Dendritic cell treated with granulocyte-macrophage colony-stimulating factor and Interleukin-4, amounts not matched to agents 40 ng/mL and 50 ng/mL, for 4 days (primary cell): ENCODE results near the gene MOB3C.

Experiments used
- H3K27ac Mint-ChIP-seq: one replicate; pipeline ENCODE4 v1.8.0; 2022; ENCODE audit warnings: mild to moderate bottlenecking, mixed read lengths
- H3K27me3 Mint-ChIP-seq: one replicate; pipeline ENCODE4 v1.8.0; 2022; ENCODE audit warnings: mild to moderate bottlenecking, mixed read lengths
- H3K36me3 Mint-ChIP-seq: one replicate; pipeline ENCODE4 v1.8.0; 2022; ENCODE audit warnings: low read depth, mixed read lengths
- H3K4me1 Mint-ChIP-seq: one replicate; pipeline ENCODE4 v1.8.0; 2022; ENCODE audit warnings: low read depth, mixed read lengths
- H3K4me3 Mint-ChIP-seq: one replicate; pipeline ENCODE4 v1.8.0; 2022; ENCODE audit warnings: mild to moderate bottlenecking, moderate library complexity, mixed read lengths
- H3K9me3 Mint-ChIP-seq: one replicate; pipeline ENCODE4 v1.8.0; 2022; ENCODE audit warnings: mixed read lengths
- intact Hi-C: fragments of 100-400 bp; cut with micrococcal nuclease; formaldehyde crosslinking; loops from one replicate; pipeline ENCODE4 v1.15.0; 2022

The MOB3C gene

GRCh38 chr1:46568461-46568891 lies 48.1 kb downstream of the MOB3C start:
- no peak overlapping the region for H3K27ac Mint-ChIP-seq
- H3K9me3 Mint-ChIP-seq = no peaks in the 10 kb centered on the region
- H3K4me3 Mint-ChIP-seq = no peak overlapping the region
- peaks cover 100% of the 10 kb centered on the region for H3K36me3 Mint-ChIP-seq
- H3K4me1 Mint-ChIP-seq = no peaks in the 10 kb centered on the region
- intact Hi-C loops = no loop called here
- no peaks in the 10 kb centered on the region for H3K27me3 Mint-ChIP-seq

DNA sequence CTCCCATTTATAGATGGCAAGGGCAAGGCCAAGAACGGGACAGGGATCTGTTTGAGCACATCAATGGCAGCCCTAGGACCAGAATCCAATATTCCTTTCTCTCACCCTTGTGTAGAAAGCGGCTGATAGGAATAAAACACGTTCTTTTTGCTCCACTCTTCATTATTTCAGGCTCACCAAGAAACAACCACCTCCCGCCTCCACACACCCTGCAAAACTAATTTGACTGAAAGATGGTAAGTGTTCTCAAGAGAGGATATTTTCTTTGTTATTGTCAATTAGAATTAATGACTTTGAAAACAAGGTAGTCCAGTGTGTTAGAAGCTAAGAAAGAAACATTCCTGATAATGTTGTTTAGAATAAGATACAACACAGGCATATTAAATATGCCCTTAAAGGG lies 53.3 kb downstream of the MOB3C start:
- H3K27me3 Mint-ChIP-seq = no peaks in the 10 kb centered on the region
- peaks cover 11% of the 10 kb centered on the region for H3K4me1 Mint-ChIP-seq
- no peak overlapping the region for H3K4me3 Mint-ChIP-seq
- H3K27ac Mint-ChIP-seq = no peak overlapping the region
- H3K36me3 Mint-ChIP-seq = peaks cover 100% of the 10 kb centered on the region
- intact Hi-C loops = no loop called here
- no peaks in the 10 kb centered on the region for H3K9me3 Mint-ChIP-seq

GRCh38 chr1:46562498-46562897 lies 54.1 kb downstream of the MOB3C start:
- Mint-ChIP-seq H3K27ac (peak overlapping the region; percentile 36), H3K27me3 (no peaks in the 10 kb centered on the region), H3K9me3 (no peaks in the 10 kb centered on the region), H3K4me3 (no peak overlapping the region), H3K36me3 (peaks cover 100% of the 10 kb centered on the region), H3K4me1 (peaks cover 19% of the 10 kb centered on the region)
- intact Hi-C loops = no loop called here

- Mint-ChIP-seq H3K4me3 (no peak overlapping the region), H3K9me3 (no peaks in the 10 kb centered on the region), H3K4me1 (peaks cover 19% of the 10 kb centered on the region), H3K27ac (no peak overlapping the region), H3K36me3 (peaks cover 81% of the 10 kb centered on the region), H3K27me3 (no peaks in the 10 kb centered on the region)
- intact Hi-C loops = no loop called here
These were observed 57.6 kb downstream of the MOB3C start for GRCh38 chr1:46558966-46559365.

DNA sequence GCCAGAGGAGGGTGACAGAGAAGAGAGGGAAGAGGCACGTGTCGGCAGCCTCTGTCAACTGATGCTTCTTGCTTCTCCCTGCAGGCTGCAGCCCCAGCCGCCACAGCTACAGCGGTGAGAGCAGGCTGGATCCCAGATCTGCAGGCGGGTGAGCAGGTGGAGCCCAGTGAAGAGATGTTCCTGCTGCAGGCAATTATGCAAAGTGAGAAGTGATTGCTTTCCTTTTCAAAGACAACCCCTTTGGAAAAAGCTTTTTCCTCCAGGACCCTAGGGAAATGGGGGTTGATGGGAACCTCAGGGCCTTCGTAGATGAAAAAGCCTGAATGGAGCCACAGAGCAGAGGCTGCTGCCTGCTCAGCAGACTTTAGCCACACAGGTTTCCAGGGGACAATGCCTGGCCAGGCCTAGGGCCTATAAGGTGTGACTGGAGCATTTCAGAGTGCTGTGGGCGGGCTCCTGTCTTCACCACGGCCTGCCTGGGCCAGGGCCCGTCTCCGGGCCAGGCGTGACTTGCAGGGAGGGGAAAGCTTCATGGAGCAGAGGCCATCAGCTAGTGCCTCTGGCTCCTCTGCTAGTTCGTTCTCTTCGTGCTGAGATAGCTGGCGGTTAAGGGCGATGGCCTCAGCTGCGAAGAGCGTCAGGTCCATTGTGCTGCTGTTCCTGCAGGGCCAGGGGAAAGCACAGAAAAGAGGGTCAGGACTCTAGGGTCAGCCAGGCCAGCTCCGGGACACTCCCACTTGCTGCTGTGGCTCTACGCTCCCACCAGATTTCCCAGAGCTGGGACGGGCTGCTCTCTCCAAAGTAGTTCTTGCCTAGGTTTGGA lies 58.3 kb downstream of the MOB3C start:
- Mint-ChIP-seq H3K27me3 (no peaks in the 10 kb centered on the region), H3K9me3 (no peaks in the 10 kb centered on the region), H3K36me3 (peaks cover 75% of the 10 kb centered on the region), H3K27ac (peak overlapping the region; percentile 5), H3K4me1 (peaks cover 19% of the 10 kb centered on the region), H3K4me3 (no peak overlapping the region)
- intact Hi-C loops = no loop called here
